Renal cortex interstitium (tissue), 11 donors: ENCODE data around the gene PRDM11. TPM values are rescaled to one million over a fixed set of nuclear protein-coding genes. Genes with fewer than 3 reads are reported as not detected.
"Not testable (repeated sequence)": the region's sequence is repeated elsewhere in the genome, so short reads cannot be mapped to it uniquely, and the experiment has no call there.

Experiments used
- DNase-seq, 11 donors: peaks; one replicate each; pipeline ENCODE4 v3.0.0-alpha.2; 2013; ENCODE audit warnings: low read depth in 9 of 11, low spot score in 4 of 11; ENCODE audit errors: extremely low read depth in 1 of 11
- polyA plus RNA-seq, 3 donors: library from polyadenylated mRNA; unstranded; fragments of 120-200 nt; gene quantifications; one replicate each; pipeline ENCODE4 v1.2.1, GENCODE V29; 2013; ENCODE audit not compliant: insufficient read length in 3 of 3

Gene PRDM11
- polyA plus RNA-seq, 3 donors, result 19.8 to 26.1 (median 21.4) TPM

- DNase-seq, result not testable (repeated sequence)
Measured at GRCh38 chr11:45127836-45128235, 18.6 kb upstream of the PRDM11 start.

GRCh38 chr11:45133878-45134277, 12.6 kb upstream of the PRDM11 start:
- DNase-seq, result no peak

GRCh38 chr11:45141171-45141570, 5.3 kb upstream of the PRDM11 start:
- DNase-seq, result no peak

GRCh38 chr11:45141631-45142030, 4.8 kb upstream of the PRDM11 start:
- no peak for DNase-seq

- no peak for DNase-seq
Measured at GRCh38 chr11:45142241-45143055, 4.0 kb upstream of the PRDM11 start.

GRCh38 chr11:45143494-45143893, 2.9 kb upstream of the PRDM11 start:
- no peak for DNase-seq

GRCh38 chr11:45144126-45145082, 2.0 kb upstream of the PRDM11 start:
- DNase-seq, result no peak

GRCh38 chr11:45145083-45145378, 1.4 kb upstream of the PRDM11 start:
- DNase-seq, result no peak

- DNase-seq, result peak in 2 of 11 donors; percentile 18 to 24
Measured at GRCh38 chr11:45145379-45146071, 914 bp upstream of the PRDM11 start.

- DNase-seq, result peak; percentile 84 to 95 (median 90)
Measured at GRCh38 chr11:45147017-45147728, 734 bp downstream of the PRDM11 start.

- DNase-seq, result no peak
Measured at GRCh38 chr11:45147891-45148675, 1.6 kb downstream of the PRDM11 start.

GRCh38 chr11:45149483-45150056, 3.1 kb downstream of the PRDM11 start:
- no peak for DNase-seq

- no peak for DNase-seq
Measured at GRCh38 chr11:45150301-45150700, 3.9 kb downstream of the PRDM11 start.

- DNase-seq, result no peak
Measured at GRCh38 chr11:45150943-45151342, 4.5 kb downstream of the PRDM11 start.

GRCh38 chr11:45151362-45151982, 5.0 kb downstream of the PRDM11 start:
- DNase-seq, result no peak

GRCh38 chr11:45152740-45153595, 6.5 kb downstream of the PRDM11 start:
- no peak for DNase-seq

GRCh38 chr11:45154276-45154675, 7.8 kb downstream of the PRDM11 start:
- DNase-seq, result no peak
